ENCODE results near the gene SYNE1. TPM values are rescaled to one million over a fixed set of nuclear protein-coding genes. Genes with fewer than 3 reads are reported as not detected.

The SYNE1 gene
- total RNA-seq, 4 donors from 2014 or later, result 29.1 to 51.5 (median 45.6) TPM

DNA sequence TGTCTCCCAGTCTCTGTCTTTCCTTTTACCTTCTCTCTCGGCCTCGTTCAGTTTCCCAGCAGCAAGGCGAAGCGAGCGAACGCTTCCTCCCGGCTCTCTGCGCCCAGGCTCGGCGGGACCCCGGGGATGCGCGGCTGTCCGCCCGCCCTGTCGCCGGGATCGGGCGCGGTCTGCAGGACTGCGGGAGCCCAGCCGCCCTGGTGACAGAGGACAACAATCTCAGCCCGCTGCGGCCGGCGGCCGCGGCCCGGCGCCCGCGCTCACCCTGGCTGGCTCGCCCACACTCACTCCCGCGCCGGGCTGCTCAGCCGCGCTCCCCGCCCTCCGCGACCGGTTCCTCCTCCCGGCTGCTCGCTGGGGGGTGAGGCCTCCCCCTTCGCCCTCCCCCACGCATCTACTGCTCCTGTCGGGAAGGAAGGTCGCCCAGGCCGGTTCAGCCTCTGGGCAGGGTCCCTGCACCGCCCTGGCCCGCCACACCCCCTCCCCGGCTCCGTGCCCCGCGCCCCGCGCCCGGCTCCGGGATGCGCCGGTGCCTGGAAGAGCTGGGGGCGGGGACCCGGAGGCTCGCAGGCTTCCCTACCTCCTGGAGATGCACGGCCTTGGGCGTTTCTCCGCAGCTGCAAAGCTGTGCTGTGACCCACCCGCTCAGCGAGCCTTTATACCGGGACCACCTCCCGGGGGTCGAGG, 410 bp downstream of the SYNE1 start:
- intact Hi-C loops (cut with DNase I; ENCODE audit: low total_unique reads), result no loop called here
- peak overlapping the region in 3 of 4 donors; percentile 46 to 63 (median 53) for H3K27ac ChIP-seq
- H3K4me3 ChIP-seq, result peak overlapping the region; percentile 58 to 73 (median 62)
- in situ Hi-C loops (cut with MboI; ENCODE audit: low sequenced_read_pairs in 4 of 4), result no loop called here
- TF ChIP-seq POLR2A (IDR thresholded peaks at IDR 0.05) (no peak), CTCF (IDR thresholded peaks at IDR 0.05 in 4 of 5, conservative IDR thresholded peaks at IDR 0.05 in 1 of 5) (no peak)
- peak; percentile 39 to 47 for ATAC-seq
- no peaks in the 10 kb centered on the region for H3K9me3 ChIP-seq
- peaks cover 0 to 6% of the 10 kb centered on the region in 2 donors for H3K4me1 ChIP-seq
- no peaks in the 10 kb centered on the region for H3K36me3 ChIP-seq
- H3K27me3 ChIP-seq, result no peaks in the 10 kb centered on the region
- DNase-seq, result no peak

DNA sequence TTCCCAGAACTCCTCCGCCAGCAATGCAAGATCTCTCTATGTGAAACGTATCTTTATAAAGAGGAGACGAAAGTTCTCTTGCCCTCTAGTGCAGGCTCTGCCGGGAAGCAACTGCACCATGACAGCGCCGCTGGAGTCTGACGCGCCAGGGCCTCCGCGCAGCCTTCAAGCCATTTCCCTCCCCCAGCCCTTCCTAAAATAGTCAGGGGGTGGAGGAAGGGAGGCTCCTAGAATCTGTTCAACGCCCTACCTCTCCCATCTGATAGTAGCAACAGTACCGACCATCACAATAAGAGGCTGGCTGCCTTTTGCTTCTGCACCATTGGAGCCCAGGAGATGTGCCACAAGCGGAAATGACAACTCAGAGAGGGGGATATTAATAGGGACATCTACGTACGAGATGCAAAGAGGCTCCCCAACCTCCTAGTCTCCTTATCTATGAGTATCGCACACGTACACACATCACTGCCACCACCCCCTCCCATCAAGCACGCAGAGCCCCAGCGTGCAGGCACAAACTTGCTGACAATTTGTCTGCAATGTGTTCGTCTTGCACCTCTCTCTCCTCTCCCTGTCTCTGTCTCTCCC, 1.0 kb downstream of the SYNE1 start:
- peak overlapping the region in 3 of 4 donors; percentile 46 to 63 (median 53) for H3K27ac ChIP-seq
- ATAC-seq (peak; percentile 40 to 49), DNase-seq (no peak)
- no peaks in the 10 kb centered on the region for H3K36me3 ChIP-seq
- in situ Hi-C loops (cut with MboI; ENCODE audit: low sequenced_read_pairs in 4 of 4) (no loop called here), intact Hi-C loops (cut with DNase I; ENCODE audit: low total_unique reads) (no loop called here)
- peaks cover 0 to 6% of the 10 kb centered on the region in 2 donors for H3K4me1 ChIP-seq
- TF ChIP-seq POLR2A (IDR thresholded peaks at IDR 0.05), result peak in 1 of 2 donors; percentile 21
- no peak for TF ChIP-seq CTCF (IDR thresholded peaks at IDR 0.05 in 4 of 5, conservative IDR thresholded peaks at IDR 0.05 in 1 of 5)
- peak overlapping the region; percentile 58 to 73 (median 62) for H3K4me3 ChIP-seq
- H3K27me3 ChIP-seq, result no peaks in the 10 kb centered on the region
- H3K9me3 ChIP-seq, result no peaks in the 10 kb centered on the region

DNA sequence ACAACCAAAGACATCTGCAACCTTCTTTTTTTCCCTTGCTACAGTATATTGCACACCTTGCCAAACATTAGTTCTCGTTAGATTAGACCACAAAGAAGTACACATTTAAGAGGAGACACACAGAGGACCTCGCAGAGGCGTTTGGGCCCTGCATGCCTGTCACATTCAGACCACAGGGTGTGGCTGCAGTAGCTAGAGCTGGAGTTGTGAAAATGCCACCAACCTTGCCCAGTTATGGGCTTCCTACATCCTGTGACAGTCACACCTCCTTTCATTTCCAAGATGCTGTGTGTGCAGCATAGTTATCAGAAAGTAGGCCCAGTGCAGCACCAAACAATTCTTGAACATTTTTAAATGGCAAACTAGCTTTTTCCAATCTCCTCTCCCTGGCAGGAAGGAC, 2.4 kb downstream of the SYNE1 start:
- no peak overlapping the region for H3K27ac ChIP-seq
- peaks cover 0 to 6% of the 10 kb centered on the region in 2 donors for H3K4me1 ChIP-seq
- intact Hi-C loops (cut with DNase I; ENCODE audit: low total_unique reads) (no loop called here), in situ Hi-C loops (cut with MboI; ENCODE audit: low sequenced_read_pairs in 4 of 4) (no loop called here)
- TF ChIP-seq POLR2A (IDR thresholded peaks at IDR 0.05) (no peak), CTCF (IDR thresholded peaks at IDR 0.05 in 4 of 5, conservative IDR thresholded peaks at IDR 0.05 in 1 of 5) (no peak)
- peak overlapping the region in 1 of 4 donors; percentile 58 for H3K4me3 ChIP-seq
- H3K9me3 ChIP-seq, result no peaks in the 10 kb centered on the region
- no peak for ATAC-seq
- DNase-seq, result no peak
- H3K27me3 ChIP-seq, result no peaks in the 10 kb centered on the region
- no peaks in the 10 kb centered on the region for H3K36me3 ChIP-seq

DNA sequence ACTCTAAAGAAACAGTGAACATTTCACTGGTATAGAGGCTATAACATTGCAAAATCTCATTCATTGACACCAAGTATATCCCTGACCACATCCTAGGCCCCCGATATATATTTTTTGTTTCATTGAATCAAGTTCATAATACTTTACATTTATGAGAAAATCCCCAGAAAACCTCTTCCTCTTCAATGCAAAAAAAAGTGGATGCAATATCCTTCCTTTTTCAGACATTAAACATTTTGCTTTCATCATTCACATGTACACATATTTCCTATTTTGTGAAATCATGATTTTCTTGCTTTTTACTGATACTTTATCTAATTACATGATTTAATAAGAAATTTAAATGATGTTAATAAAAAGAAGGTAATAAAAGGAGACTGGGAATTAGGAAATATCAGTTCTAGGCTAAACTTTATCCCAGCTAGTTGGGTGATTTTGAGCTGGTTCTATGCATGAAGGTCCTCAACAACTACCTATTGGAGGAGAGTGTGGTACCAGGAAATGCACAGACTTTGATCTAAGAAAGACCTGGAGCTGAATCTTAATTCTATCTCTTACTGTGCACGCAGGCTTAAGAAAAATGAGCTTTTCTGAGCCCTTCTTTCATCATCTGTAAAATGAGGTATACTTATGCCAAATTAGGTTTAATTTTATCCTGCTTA, 4.9 kb downstream of the SYNE1 start:
- in situ Hi-C loops (cut with MboI; ENCODE audit: low sequenced_read_pairs in 4 of 4) (no loop called here), intact Hi-C loops (cut with DNase I; ENCODE audit: low total_unique reads) (no loop called here)
- TF ChIP-seq POLR2A (IDR thresholded peaks at IDR 0.05) (no peak), CTCF (IDR thresholded peaks at IDR 0.05 in 4 of 5, conservative IDR thresholded peaks at IDR 0.05 in 1 of 5) (no peak)
- Histone ChIP-seq H3K9me3 (no peaks in the 10 kb centered on the region), H3K4me1 (peaks cover 0 to 6% of the 10 kb centered on the region in 2 donors), H3K27ac (no peak overlapping the region), H3K36me3 (no peaks in the 10 kb centered on the region), H3K4me3 (no peak overlapping the region), H3K27me3 (no peaks in the 10 kb centered on the region)
- no peak for DNase-seq
- no peak for ATAC-seq
